Measurements from ENCODE around the gene LRRC74A. TPM values are rescaled to one million over a fixed set of nuclear protein-coding genes. Genes with fewer than 3 reads are reported as not detected.

Gene LRRC74A
- total RNA-seq, 1 experiment from 2014 or later: not detected

- H3K4me3 Mint-ChIP-seq (ENCODE audit: low read depth, unreplicated experiment): no peak overlapping the region
- H3K27me3 Mint-ChIP-seq (ENCODE audit: unreplicated experiment): no peaks in the 10 kb centered on the region
- H3K36me3 Mint-ChIP-seq (ENCODE audit: insufficient read depth, unreplicated experiment): no peaks in the 10 kb centered on the region
- CTCF ChIA-PET: no interaction called here
- no peak overlapping the region for H3K27ac Mint-ChIP-seq (ENCODE audit: unreplicated experiment)
- TF ChIP-seq CTCF (IDR thresholded peaks at IDR 0.05; ENCODE audit: unreplicated experiment): no peak
- intact Hi-C loops (cut with micrococcal nuclease; ENCODE audit: unreplicated experiment): no loop called here
- DNase-seq: no peak
- H3K9me3 Mint-ChIP-seq (ENCODE audit: low read depth, unreplicated experiment): no peaks in the 10 kb centered on the region
- no TSS peak for BruUV-seq (replicated peaks)
- peaks cover 19% of the 10 kb centered on the region for H3K4me1 Mint-ChIP-seq (ENCODE audit: low read depth, unreplicated experiment)
Observed at GRCh38 chr14:76837524-76837923, 11.3 kb downstream of the LRRC74A start.

- no TSS peak for BruUV-seq (replicated peaks)
- intact Hi-C loops (cut with micrococcal nuclease; ENCODE audit: unreplicated experiment): no loop called here
- H3K27ac Mint-ChIP-seq (ENCODE audit: unreplicated experiment): no peak overlapping the region
- no peak overlapping the region for H3K4me3 Mint-ChIP-seq (ENCODE audit: low read depth, unreplicated experiment)
- H3K4me1 Mint-ChIP-seq (ENCODE audit: low read depth, unreplicated experiment): no peaks in the 10 kb centered on the region
- CTCF ChIA-PET: no interaction called here
- no peaks in the 10 kb centered on the region for H3K9me3 Mint-ChIP-seq (ENCODE audit: low read depth, unreplicated experiment)
- H3K27me3 Mint-ChIP-seq (ENCODE audit: unreplicated experiment): peaks cover 29% of the 10 kb centered on the region
- H3K36me3 Mint-ChIP-seq (ENCODE audit: insufficient read depth, unreplicated experiment): no peaks in the 10 kb centered on the region
- no peak for TF ChIP-seq CTCF (IDR thresholded peaks at IDR 0.05; ENCODE audit: unreplicated experiment)
- DNase-seq: no peak
Observed at GRCh38 chr14:76842414-76842813, 16.2 kb downstream of the LRRC74A start.

- no TSS peak for BruUV-seq (replicated peaks)
- no peaks in the 10 kb centered on the region for H3K4me1 Mint-ChIP-seq (ENCODE audit: low read depth, unreplicated experiment)
- DNase-seq: peak; percentile 23
Observed at GRCh38 chr14:76844223-76844622, 18.0 kb downstream of the LRRC74A start.

GRCh38 chr14:76846331-76847047 is 20.3 kb downstream of the LRRC74A start:
- intact Hi-C loops (cut with micrococcal nuclease; ENCODE audit: unreplicated experiment): no loop called here
- H3K4me3 Mint-ChIP-seq (ENCODE audit: low read depth, unreplicated experiment): no peak overlapping the region
- CTCF ChIA-PET: interaction anchor here (1.1 kb wide), 1 partner anchor 16 kb away, joined by 3 read pairs; no protein-coding TSS in a partner anchor

More at GRCh38 chr14:76844223-76844622, 18.0 kb downstream of the LRRC74A start:
- H3K36me3 Mint-ChIP-seq (ENCODE audit: insufficient read depth, unreplicated experiment): no peaks in the 10 kb centered on the region
- no peak overlapping the region for H3K4me3 Mint-ChIP-seq (ENCODE audit: low read depth, unreplicated experiment)
- peaks cover 45% of the 10 kb centered on the region for H3K27me3 Mint-ChIP-seq (ENCODE audit: unreplicated experiment)
- no peaks in the 10 kb centered on the region for H3K9me3 Mint-ChIP-seq (ENCODE audit: low read depth, unreplicated experiment)
- TF ChIP-seq CTCF (IDR thresholded peaks at IDR 0.05; ENCODE audit: unreplicated experiment): no peak
- H3K27ac Mint-ChIP-seq (ENCODE audit: unreplicated experiment): no peak overlapping the region
- intact Hi-C loops (cut with micrococcal nuclease; ENCODE audit: unreplicated experiment): no loop called here
- CTCF ChIA-PET: no interaction called here

More at GRCh38 chr14:76846331-76847047, 20.3 kb downstream of the LRRC74A start:
- TF ChIP-seq CTCF (IDR thresholded peaks at IDR 0.05; ENCODE audit: unreplicated experiment): no peak
- no peaks in the 10 kb centered on the region for H3K36me3 Mint-ChIP-seq (ENCODE audit: insufficient read depth, unreplicated experiment)
- BruUV-seq (replicated peaks): no TSS peak
- no peak for DNase-seq
- peaks cover 45% of the 10 kb centered on the region for H3K27me3 Mint-ChIP-seq (ENCODE audit: unreplicated experiment)
- no peaks in the 10 kb centered on the region for H3K9me3 Mint-ChIP-seq (ENCODE audit: low read depth, unreplicated experiment)
- H3K4me1 Mint-ChIP-seq (ENCODE audit: low read depth, unreplicated experiment): no peaks in the 10 kb centered on the region
- no peak overlapping the region for H3K27ac Mint-ChIP-seq (ENCODE audit: unreplicated experiment)

All from Calu3 (cell line).